Skin epidermis (tissue), 12 donors: ENCODE results near the gene RIC8B.
A peak's percentile ranks its signal among the peaks of the same experiment; 100 is the strongest.

Source experiments
- H3K27ac ChIP-seq, 21 experiments: fragments of 200-600 bp; sonication (generic) in 11 of 21; one replicate each; pipeline ENCODE4 v1.5.0; 2020; ENCODE audit warnings: mild to moderate bottlenecking in 3 of 21, inconsistent platforms in 2 of 21, moderate library complexity in 2 of 21
- H3K4me3 ChIP-seq, 7 experiments: fragments of 200-600 bp; sonication (generic) in 2 of 7; one replicate each; pipeline ENCODE4 v1.5.0; 2020; ENCODE audit warnings: inconsistent platforms in 2 of 7, mild to moderate bottlenecking in 2 of 7, moderate library complexity in 1 of 7

RIC8B gene

GRCh38 chr12:106757623-106758348, 16.7 kb upstream of the RIC8B start:
- H3K27ac ChIP-seq, result peak overlapping the region in 1 of 21 experiments; percentile 68

GRCh38 chr12:106758349-106759110, 16.0 kb upstream of the RIC8B start:
- peak overlapping the region in 2 of 21 experiments; percentile 68 to 84 for H3K27ac ChIP-seq
- H3K4me3 ChIP-seq, result no peak overlapping the region

More at GRCh38 chr12:106757623-106758348, 16.7 kb upstream of the RIC8B start:
- no peak overlapping the region for H3K4me3 ChIP-seq

- Histone ChIP-seq H3K4me3 (no peak overlapping the region), H3K27ac (peak overlapping the region in 12 of 21 experiments; percentile 3 to 84 (median 52))
Observed at GRCh38 chr12:106759526-106760183, 14.8 kb upstream of the RIC8B start.

- Histone ChIP-seq H3K27ac (peak overlapping the region in 10 of 21 experiments; percentile 3 to 84 (median 52)), H3K4me3 (no peak overlapping the region)
Observed at GRCh38 chr12:106760184-106760531, 14.3 kb upstream of the RIC8B start.

GRCh38 chr12:106764220-106764619, 10.3 kb upstream of the RIC8B start:
- no peak overlapping the region for H3K27ac ChIP-seq
- H3K4me3 ChIP-seq, result no peak overlapping the region

- H3K4me3 ChIP-seq, result no peak overlapping the region
- H3K27ac ChIP-seq, result no peak overlapping the region
Observed at GRCh38 chr12:106764738-106765137, 9.7 kb upstream of the RIC8B start.

- Histone ChIP-seq H3K27ac (peak overlapping the region in 1 of 21 experiments; percentile 34), H3K4me3 (no peak overlapping the region)
Observed at GRCh38 chr12:106766393-106766826, 8.1 kb upstream of the RIC8B start.

- no peak overlapping the region for H3K4me3 ChIP-seq
- peak overlapping the region in 1 of 21 experiments; percentile 60 for H3K27ac ChIP-seq
Observed at GRCh38 chr12:106767206-106767605, 7.3 kb upstream of the RIC8B start.

- H3K27ac ChIP-seq, result peak overlapping the region in 1 of 21 experiments; percentile 60
Observed at GRCh38 chr12:106767954-106768822, 6.3 kb upstream of the RIC8B start.

GRCh38 chr12:106769078-106769477, 5.4 kb upstream of the RIC8B start:
- Histone ChIP-seq H3K4me3 (no peak overlapping the region), H3K27ac (peak overlapping the region in 1 of 21 experiments; percentile 60)

More at GRCh38 chr12:106767954-106768822, 6.3 kb upstream of the RIC8B start:
- H3K4me3 ChIP-seq, result no peak overlapping the region

- H3K4me3 ChIP-seq, result no peak overlapping the region
- H3K27ac ChIP-seq, result peak overlapping the region in 1 of 21 experiments; percentile 60
Observed at GRCh38 chr12:106769546-106769945, 4.9 kb upstream of the RIC8B start.

- H3K27ac ChIP-seq, result no peak overlapping the region
- no peak overlapping the region for H3K4me3 ChIP-seq
Observed at GRCh38 chr12:106771425-106771824, 3.1 kb upstream of the RIC8B start.

- Histone ChIP-seq H3K27ac (peak overlapping the region in 20 of 21 experiments; percentile 52 to 98 (median 94)), H3K4me3 (peak overlapping the region; percentile 72 to 94 (median 83))
Observed at GRCh38 chr12:106773286-106774004, 1.0 kb upstream of the RIC8B start.

GRCh38 chr12:106774808-106775524, 484 bp downstream of the RIC8B start:
- Histone ChIP-seq H3K4me3 (peak overlapping the region; percentile 72 to 94 (median 83)), H3K27ac (peak overlapping the region; percentile 2 to 98 (median 93))

- H3K4me3 ChIP-seq, result no peak overlapping the region
- no peak overlapping the region for H3K27ac ChIP-seq
Observed at GRCh38 chr12:106776897-106777296, 2.4 kb downstream of the RIC8B start.

GRCh38 chr12:106780010-106780631, 5.6 kb downstream of the RIC8B start:
- no peak overlapping the region for H3K4me3 ChIP-seq
- H3K27ac ChIP-seq, result peak overlapping the region in 1 of 21 experiments; percentile 17

- no peak overlapping the region for H3K4me3 ChIP-seq
- H3K27ac ChIP-seq, result peak overlapping the region in 1 of 21 experiments; percentile 27
Observed at GRCh38 chr12:106782619-106783018, 8.1 kb downstream of the RIC8B start.
